SU-DHL-6 (cell line): ENCODE data around the gene AKT1S1.
A peak's percentile ranks its signal among the peaks of the same experiment; 100 is the strongest.

Experiments
- H2AFZ ChIP-seq: fragments of 200-600 bp; sonication (generic); 2 replicates; pipeline ENCODE4 v1.6.1; 2014; ENCODE audit warnings: low read depth, mild to moderate bottlenecking, moderate library complexity, mixed read lengths, antibody characterized with exemption, low read length; ENCODE audit not compliant: severe bottlenecking
- H3F3A ChIP-seq: fragments of 200-600 bp; shearing (Covaris generic); 2 replicates; pipeline ENCODE4 v1.6.0; 2016; ENCODE audit warnings: antibody characterized with exemption, mild to moderate bottlenecking; ENCODE audit not compliant: insufficient read depth
- H3K27ac ChIP-seq: fragments of 200-600 bp; sonication (generic); 2 replicates; pipeline ENCODE4 v1.5.1; 2016; ENCODE audit warnings: low read depth, mild to moderate bottlenecking, low read length, moderate library complexity, mixed read lengths
- H3K27me3 ChIP-seq: fragments of 200-600 bp; sonication (generic), shearing (Covaris generic); 2 replicates; pipeline ENCODE4 v1.6.0; 2014; ENCODE audit warnings: mild to moderate bottlenecking, low read length
- H3K36me3 ChIP-seq: fragments of 200-600 bp; sonication (generic); 2 replicates; pipeline ENCODE4 v1.6.1; 2014; ENCODE audit warnings: mild to moderate bottlenecking, low read length, mixed read lengths
- H3K4me2 ChIP-seq: fragments of 300-600, 200-600 bp; shearing (Covaris generic), sonication (generic); 2 replicates; pipeline ENCODE4 v1.6.0; 2014; ENCODE audit warnings: low read length, low read depth, mild to moderate bottlenecking; ENCODE audit not compliant: poor library complexity, severe bottlenecking
- H3K4me3 ChIP-seq: fragments of 200-600 bp; sonication (generic); 2 replicates; pipeline ENCODE4 v1.5.1; 2014; ENCODE audit warnings: antibody characterized with exemption, low read length, mild to moderate bottlenecking, mixed read lengths; ENCODE audit not compliant: insufficient read depth, poor library complexity, severe bottlenecking
- H3K79me2 ChIP-seq: fragments of 200-600 bp; sonication (generic); 2 replicates; pipeline ENCODE4 v1.6.1; 2014; ENCODE audit warnings: mild to moderate bottlenecking, low read length, moderate library complexity; ENCODE audit not compliant: insufficient read depth
- H3K9ac ChIP-seq: fragments of 200-600 bp; sonication (generic); 2 replicates; pipeline ENCODE4 v1.7.0; 2014; ENCODE audit warnings: mild to moderate bottlenecking, low read length
- H3K9me2 ChIP-seq: fragments of 200-600 bp; sonication (generic); replicated peaks from 2 replicates; pipeline ENCODE4 v1.6.1; 2014; ENCODE audit warnings: low read length; ENCODE audit not compliant: insufficient read depth
- H3K9me3 ChIP-seq: fragments of 200-600 bp; sonication (generic); 2 replicates; pipeline ENCODE4 v1.6.1; 2014; ENCODE audit warnings: low read length, mixed read lengths; ENCODE audit not compliant: insufficient read depth
- H4K20me1 ChIP-seq: fragments of 200-600 bp; sonication (generic); 2 replicates; pipeline ENCODE4 v1.6.1; 2014; ENCODE audit warnings: low read depth, mild to moderate bottlenecking, antibody characterized with exemption, low read length, moderate library complexity, mixed read lengths
- EZH2phosphoT487 ChIP-seq: fragments of 200-600 bp; sonication (generic), shearing (Covaris generic); conservative IDR thresholded peaks from 2 replicates; pipeline ENCODE4 v1.6.1; 2018; ENCODE audit warnings: mild to moderate bottlenecking, antibody characterized with exemption, low read length, moderate library complexity, mixed read lengths
- TF ChIP-seq, protein P1 (sequence below): fragments of 200-600 bp; sonication (generic); IDR thresholded peaks from one replicate; pipeline ENCODE4 v1.5.1; 2017; ENCODE audit warnings: antibody characterized with exemption, mild to moderate bottlenecking, low read length, moderate library complexity; ENCODE audit not compliant: insufficient read depth, poor library complexity, severe bottlenecking

Gene AKT1S1

GRCh38 chr19:49875177-49875576 is 2.0 kb downstream of the AKT1S1 start:
- Histone ChIP-seq H3K9ac (peak overlapping the region; percentile 94), H2AFZ (no peak overlapping the region), H3K79me2 (peaks cover 9% of the 10 kb centered on the region; the same call in 1 of the 2 replicates), H3K4me3 (peak overlapping the region; percentile 80), H3F3A (0 out of 2 replicates have a peak, but pooled peaks cover 5% of the 10 kb centered on the region), H3K27me3 (no peaks in the 10 kb centered on the region), H3K9me3 (no peaks in the 10 kb centered on the region), H3K27ac (no peak overlapping the region), H3K9me2 (no peaks in the 10 kb centered on the region), H3K4me2 (peak overlapping the region; percentile 91), H4K20me1 (no peaks in the 10 kb centered on the region), H3K36me3 (no peaks in the 10 kb centered on the region)
- TF ChIP-seq EZH2phosphoT487, result no peak
- TF ChIP-seq, protein P1, sequence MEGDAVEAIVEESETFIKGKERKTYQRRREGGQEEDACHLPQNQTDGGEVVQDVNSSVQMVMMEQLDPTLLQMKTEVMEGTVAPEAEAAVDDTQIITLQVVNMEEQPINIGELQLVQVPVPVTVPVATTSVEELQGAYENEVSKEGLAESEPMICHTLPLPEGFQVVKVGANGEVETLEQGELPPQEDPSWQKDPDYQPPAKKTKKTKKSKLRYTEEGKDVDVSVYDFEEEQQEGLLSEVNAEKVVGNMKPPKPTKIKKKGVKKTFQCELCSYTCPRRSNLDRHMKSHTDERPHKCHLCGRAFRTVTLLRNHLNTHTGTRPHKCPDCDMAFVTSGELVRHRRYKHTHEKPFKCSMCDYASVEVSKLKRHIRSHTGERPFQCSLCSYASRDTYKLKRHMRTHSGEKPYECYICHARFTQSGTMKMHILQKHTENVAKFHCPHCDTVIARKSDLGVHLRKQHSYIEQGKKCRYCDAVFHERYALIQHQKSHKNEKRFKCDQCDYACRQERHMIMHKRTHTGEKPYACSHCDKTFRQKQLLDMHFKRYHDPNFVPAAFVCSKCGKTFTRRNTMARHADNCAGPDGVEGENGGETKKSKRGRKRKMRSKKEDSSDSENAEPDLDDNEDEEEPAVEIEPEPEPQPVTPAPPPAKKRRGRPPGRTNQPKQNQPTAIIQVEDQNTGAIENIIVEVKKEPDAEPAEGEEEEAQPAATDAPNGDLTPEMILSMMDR, result no peak

DNA sequence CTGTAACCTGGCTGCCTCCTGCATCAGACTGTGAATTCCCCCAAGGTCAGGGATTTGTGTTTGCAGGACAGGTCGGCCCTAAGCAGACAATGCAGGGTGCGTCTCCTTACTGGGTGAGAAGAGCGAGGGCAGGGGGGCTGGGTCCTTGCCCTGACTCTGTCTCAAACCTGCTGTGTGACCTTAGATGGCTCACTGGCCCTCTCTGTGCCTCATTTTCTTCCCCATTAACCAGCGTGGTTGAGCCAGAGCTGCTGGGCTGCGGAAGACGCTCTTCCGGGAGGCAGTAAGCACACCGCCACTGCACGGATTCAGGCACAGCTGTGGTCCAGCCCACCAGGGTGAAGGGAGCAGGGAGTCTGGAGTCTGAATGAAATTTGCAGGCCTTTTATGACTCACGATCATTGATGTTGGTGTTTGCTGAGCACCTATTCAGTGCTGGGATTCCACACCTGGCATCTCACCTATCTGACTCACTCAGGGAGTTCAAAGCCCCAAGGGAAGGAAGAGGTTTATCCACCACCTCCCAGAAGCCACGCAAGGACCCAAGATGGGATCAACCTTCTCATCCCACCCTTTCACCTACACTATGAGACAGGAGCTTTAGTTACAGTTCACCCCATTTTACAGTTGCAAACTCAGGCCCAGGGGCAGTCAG is 2.5 kb downstream of the AKT1S1 start:
- Histone ChIP-seq H3K27me3 (no peaks in the 10 kb centered on the region), H3K9me2 (no peaks in the 10 kb centered on the region), H3K36me3 (no peaks in the 10 kb centered on the region), H4K20me1 (no peaks in the 10 kb centered on the region), H3K4me2 (peak overlapping the region; percentile 91), H3K27ac (no peak overlapping the region), H3K9me3 (no peaks in the 10 kb centered on the region), H3F3A (0 out of 2 replicates have a peak, but pooled peaks cover 6% of the 10 kb centered on the region), H3K4me3 (no peak overlapping the region), H3K9ac (no peak overlapping the region; the same call in 1 of the 2 replicates), H3K79me2 (peaks cover 9% of the 10 kb centered on the region; the same call in 1 of the 2 replicates), H2AFZ (no peak overlapping the region)
- TF ChIP-seq, protein P1, result no peak
- TF ChIP-seq EZH2phosphoT487, result no peak

GRCh38 chr19:49873834-49874233 is 3.3 kb downstream of the AKT1S1 start:
- 0 out of 2 replicates have a peak, but pooled peaks cover 8% of the 10 kb centered on the region for H3F3A ChIP-seq
- TF ChIP-seq, protein P1, result no peak
- no peak for TF ChIP-seq EZH2phosphoT487
- H3K4me2 ChIP-seq, result no peak overlapping the region
- no peaks in the 10 kb centered on the region for H3K9me3 ChIP-seq
- H4K20me1 ChIP-seq, result no peaks in the 10 kb centered on the region
- H3K27ac ChIP-seq, result no peak overlapping the region
- H3K36me3 ChIP-seq, result no peaks in the 10 kb centered on the region
- H3K9ac ChIP-seq, result no peak overlapping the region
- H3K4me3 ChIP-seq, result no peak overlapping the region
- H3K79me2 ChIP-seq, result peaks cover 9% of the 10 kb centered on the region; the same call in 1 of the 2 replicates
- no peaks in the 10 kb centered on the region for H3K27me3 ChIP-seq
- no peaks in the 10 kb centered on the region for H3K9me2 ChIP-seq
- H2AFZ ChIP-seq, result no peak overlapping the region
